Neural cell (in vitro differentiated cells): ENCODE measurements around the gene FERMT1. TPM values are rescaled to one million over a fixed set of nuclear protein-coding genes. Genes with fewer than 3 reads are reported as not detected.

ENCODE experiments used
- H2AFZ ChIP-seq: fragments of 200-600, 300-800 bp; sonication (generic), shearing (Covaris generic); 2 replicates; pipeline ENCODE4 v1.6.0; 2014; ENCODE audit warnings: low read depth, mild to moderate bottlenecking, antibody characterized with exemption, low read length, moderate library complexity
- H3F3A ChIP-seq: fragments of 200-600 bp; shearing (Covaris generic); 2 replicates; pipeline ENCODE4 v1.6.1; 2016; ENCODE audit warnings: mild to moderate bottlenecking, moderate library complexity, mixed read lengths, antibody characterized with exemption, low read length; ENCODE audit not compliant: insufficient read depth, poor library complexity, severe bottlenecking
- H3K27ac ChIP-seq: fragments of 200-600, 300-800 bp; sonication (generic), shearing (Covaris generic); 2 replicates; pipeline ENCODE4 v1.5.1; 2014; ENCODE audit warnings: mild to moderate bottlenecking, low read length, moderate library complexity
- H3K27me3 ChIP-seq: fragments of 300-800, 200-600 bp; sonication (generic), shearing (Covaris generic); 2 replicates; pipeline ENCODE4 v1.6.0; 2014; ENCODE audit warnings: mild to moderate bottlenecking, low read depth, low read length, moderate library complexity; ENCODE audit not compliant: insufficient read depth
- H3K36me3 ChIP-seq: fragments of 300-800, 200-600 bp; sonication (generic), shearing (Covaris generic); 2 replicates; pipeline ENCODE4 v1.5.1; 2014; ENCODE audit warnings: mild to moderate bottlenecking, antibody characterized with exemption, low read length, moderate library complexity; ENCODE audit not compliant: insufficient read depth
- H3K4me2 ChIP-seq: fragments of 300-800, 200-600 bp; sonication (generic), shearing (Covaris generic); 2 replicates; pipeline ENCODE4 v1.6.0; 2014; ENCODE audit warnings: mild to moderate bottlenecking, low read length
- H3K4me3 ChIP-seq: fragments of 300-800, 200-600 bp; sonication (generic), shearing (Covaris generic); 2 replicates; pipeline ENCODE4 v1.5.1; 2014; ENCODE audit warnings: mild to moderate bottlenecking, low read length, moderate library complexity
- H3K79me2 ChIP-seq: fragments of 200-600 bp; shearing (Covaris generic); replicated peaks from 2 replicates; pipeline ENCODE4 v1.6.0; 2014; ENCODE audit warnings: mild to moderate bottlenecking, low read length, moderate library complexity; ENCODE audit not compliant: insufficient read depth
- H3K9ac ChIP-seq: fragments of 300-800, 200-600 bp; sonication (generic), shearing (Covaris generic); 2 replicates; pipeline ENCODE4 v1.6.1; 2016; ENCODE audit warnings: mild to moderate bottlenecking, low read length, mixed read lengths
- H3K9me2 ChIP-seq: fragments of 200-600 bp; shearing (Covaris generic); 2 replicates; pipeline ENCODE4 v1.6.1; 2016; ENCODE audit warnings: mild to moderate bottlenecking, low read length, mixed read lengths; ENCODE audit not compliant: insufficient read depth
- H3K9me3 ChIP-seq: fragments of 200-600, 300-800 bp; sonication (generic), shearing (Covaris generic); 2 replicates; pipeline ENCODE4 v1.6.1; 2016; ENCODE audit warnings: mild to moderate bottlenecking, mixed run types, low read length, moderate library complexity, mixed read lengths
- H4K20me1 ChIP-seq: fragments of 200-600 bp; shearing (Covaris generic); 2 replicates; pipeline ENCODE4 v1.6.1; 2016; ENCODE audit warnings: mild to moderate bottlenecking, mixed run types; ENCODE audit not compliant: insufficient read depth
- CTCF ChIP-seq: fragments of 450-650 bp; IDR thresholded peaks from 2 replicates; pipeline ENCODE4 v1.5.1; 2014; ENCODE audit warnings: antibody characterized with exemption, mild to moderate bottlenecking, moderate library complexity; ENCODE audit not compliant: poor library complexity, severe bottlenecking
- EZH2 ChIP-seq: fragments of 200-600, 300-800 bp; shearing (Covaris generic), sonication (generic); IDR thresholded peaks from 2 replicates; pipeline ENCODE4 v1.6.1; 2014; ENCODE audit warnings: antibody characterized with exemption, low read length, borderline replicate concordance, mild to moderate bottlenecking; ENCODE audit not compliant: insufficient read depth, poor library complexity, severe bottlenecking
- MXI1 ChIP-seq: fragments of 450-650 bp; conservative IDR thresholded peaks from 2 replicates; pipeline ENCODE4 v1.6.1; 2014; ENCODE audit warnings: antibody characterized with exemption, mild to moderate bottlenecking; ENCODE audit not compliant: poor library complexity, severe bottlenecking
- POLR2AphosphoS5 ChIP-seq: IDR thresholded peaks from 2 replicates; pipeline ENCODE4 v1.6.1; 2012
- RAD21 ChIP-seq: fragments of 450-650 bp; conservative IDR thresholded peaks from 2 replicates; pipeline ENCODE4 v1.6.1; 2014; ENCODE audit warnings: antibody characterized with exemption, mild to moderate bottlenecking, moderate library complexity
- SMC3 ChIP-seq: fragments of 450-650 bp; conservative IDR thresholded peaks from 2 replicates; pipeline ENCODE4 v1.6.1; 2014; ENCODE audit warnings: antibody characterized with exemption, mild to moderate bottlenecking, moderate library complexity; ENCODE audit not compliant: poor library complexity
- TAF1 ChIP-seq: IDR thresholded peaks from 2 replicates; pipeline ENCODE4 v1.6.1; 2012; ENCODE audit warnings: low read depth
- polyA plus RNA-seq: library from polyadenylated mRNA; depleted of rRNA; stranded (reverse); fragments of >200 nt; gene quantifications from 2 replicates; pipeline ENCODE4 v1.2.3, GENCODE V29; 2014

FERMT1 gene
- polyA plus RNA-seq, 1 donor from 2014 or later: not detected

- H3K4me3 ChIP-seq: no peak overlapping the region
- no peaks in the 10 kb centered on the region for H3K9me3 ChIP-seq
- H2AFZ ChIP-seq: no peak overlapping the region
- no peak overlapping the region for H3K27ac ChIP-seq
- TF ChIP-seq CTCF (no peak), MXI1 (no peak)
- no peak overlapping the region for H3K9ac ChIP-seq
- no peaks in the 10 kb centered on the region for H3K36me3 ChIP-seq
- H3K27me3 ChIP-seq: no peaks in the 10 kb centered on the region
- no peaks in the 10 kb centered on the region for H4K20me1 ChIP-seq
- H3F3A ChIP-seq: no peaks in the 10 kb centered on the region
- no peak overlapping the region for H3K4me2 ChIP-seq
- H3K9me2 ChIP-seq: no peaks in the 10 kb centered on the region
- no peaks in the 10 kb centered on the region for H3K79me2 ChIP-seq
Observed at GRCh38 chr20:6134592-6134991, 11.8 kb upstream of the FERMT1 start.

GRCh38 chr20:6130045-6130444 lies 7.2 kb upstream of the FERMT1 start:
- no peaks in the 10 kb centered on the region for H3F3A ChIP-seq
- H4K20me1 ChIP-seq: no peaks in the 10 kb centered on the region
- no peak overlapping the region for H3K4me2 ChIP-seq
- H3K79me2 ChIP-seq: no peaks in the 10 kb centered on the region
- no peaks in the 10 kb centered on the region for H3K36me3 ChIP-seq
- H3K9ac ChIP-seq: no peak overlapping the region
- TF ChIP-seq TAF1: no peak
- no peak for TF ChIP-seq SMC3
- H3K9me2 ChIP-seq: no peaks in the 10 kb centered on the region
- H3K9me3 ChIP-seq: no peaks in the 10 kb centered on the region
- no peak overlapping the region for H3K4me3 ChIP-seq
- H2AFZ ChIP-seq: no peak overlapping the region
- no peaks in the 10 kb centered on the region for H3K27me3 ChIP-seq
- H3K27ac ChIP-seq: no peak overlapping the region

DNA sequence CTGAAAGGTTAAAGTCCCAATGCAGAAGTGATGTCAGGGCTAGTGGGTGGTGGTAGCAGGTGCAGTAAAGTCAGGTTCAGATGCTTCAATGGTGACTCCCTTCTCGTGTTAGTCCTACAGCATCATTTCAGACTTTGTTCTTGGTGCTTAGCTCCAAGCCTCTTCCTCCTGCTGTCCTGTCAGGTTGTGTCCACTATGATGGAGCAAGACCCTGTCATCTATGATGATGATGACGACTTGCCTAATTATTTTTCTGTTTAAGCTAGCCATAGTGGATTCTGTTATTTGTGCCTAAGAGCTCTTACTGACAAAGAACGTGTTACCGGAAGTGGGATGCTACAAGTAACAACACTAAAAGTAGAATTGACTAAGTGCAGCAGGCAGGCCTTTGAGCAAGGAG lies 5.0 kb upstream of the FERMT1 start:
- Histone ChIP-seq H4K20me1 (no peaks in the 10 kb centered on the region), H3K27ac (no peak overlapping the region), H3K9me2 (no peaks in the 10 kb centered on the region), H2AFZ (no peak overlapping the region), H3K4me2 (no peak overlapping the region), H3K9me3 (no peaks in the 10 kb centered on the region), H3K36me3 (no peaks in the 10 kb centered on the region), H3F3A (no peaks in the 10 kb centered on the region), H3K4me3 (no peak overlapping the region), H3K9ac (no peak overlapping the region), H3K27me3 (peaks cover 11% of the 10 kb centered on the region), H3K79me2 (no peaks in the 10 kb centered on the region)
- TF ChIP-seq MXI1: no peak
- no peak for TF ChIP-seq RAD21
- TF ChIP-seq EZH2: no peak
- TF ChIP-seq SMC3: no peak
- TF ChIP-seq CTCF: no peak
- no peak for TF ChIP-seq POLR2AphosphoS5
